SH-SY5Y (cell line): ENCODE data around the gene ETV7.

Experiments
- GATA2 ChIP-seq: IDR thresholded peaks from 2 replicates; pipeline ENCODE4 v1.6.1; 2011; ENCODE audit warnings: mild to moderate bottlenecking, low read depth, low read length
- GATA3 ChIP-seq: IDR thresholded peaks from 2 replicates; pipeline ENCODE4 v1.6.1; 2011; ENCODE audit warnings: low read depth, mild to moderate bottlenecking, low read length, moderate library complexity

DNA sequence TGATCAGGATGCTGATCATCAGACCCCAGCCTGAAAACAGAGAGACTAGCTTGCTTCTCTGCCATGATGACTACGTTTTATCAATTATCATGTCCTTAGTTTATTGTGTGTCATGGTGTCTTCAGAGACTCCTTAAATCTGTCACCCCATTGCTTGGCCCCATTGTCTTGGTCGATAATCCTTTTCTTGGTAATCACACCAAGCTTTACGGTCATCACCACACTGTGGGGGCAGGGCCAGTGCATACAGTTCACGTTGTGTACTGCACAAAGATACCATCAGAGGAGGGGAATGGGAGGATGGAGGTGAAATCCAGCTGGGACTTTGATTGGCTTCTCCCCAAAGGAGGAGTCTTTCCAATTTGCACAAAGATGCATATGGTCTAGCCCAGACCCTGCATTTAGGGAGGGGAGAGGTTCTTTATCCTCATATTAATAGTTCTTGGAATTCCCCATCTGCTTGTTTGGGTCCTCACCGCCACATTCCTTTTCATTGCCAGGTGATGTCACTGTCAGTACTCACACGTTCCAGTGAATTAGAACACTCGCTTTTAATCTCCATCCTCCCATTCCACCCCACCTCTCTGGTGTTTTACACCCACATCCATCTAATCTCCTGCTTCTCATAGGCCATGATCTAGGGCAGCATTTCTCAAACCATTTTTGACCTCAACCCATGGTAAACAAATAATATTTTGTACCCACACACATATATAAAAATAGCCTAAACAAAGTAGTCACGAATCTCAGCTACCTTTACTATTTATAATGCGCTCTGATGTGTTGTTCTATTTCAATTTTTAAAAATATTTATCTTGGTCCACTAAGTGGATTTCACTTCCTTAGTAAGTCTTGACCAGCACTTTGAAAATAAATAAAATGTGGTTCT lies 5.7 kb downstream of the ETV7 start:
- TF ChIP-seq GATA2 (no peak), GATA3 (no peak)
